GM12892 (cell line): ENCODE results near the gene SNX25.

Source experiments
- DNase-seq: peaks from one replicate; pipeline ENCODE4 v3.0.0; 2011; ENCODE audit not compliant: insufficient read length
- FAIRE-seq: peaks from 2 replicates; lab custom pipeline; 2011; peaks lifted over from hg19 to GRCh38; lab: Jason Lieb, UNC
- POLR2A ChIP-seq: IDR thresholded peaks from 2 replicates; pipeline ENCODE4 v1.6.1; 2011; ENCODE audit warnings: low read depth, low read length, control low read depth
- POLR2AphosphoS5 ChIP-seq: IDR thresholded peaks from 2 replicates; pipeline ENCODE4 v1.6.1; 2011; ENCODE audit warnings: low read depth, low read length, control low read depth
- TAF1 ChIP-seq: IDR thresholded peaks from 2 replicates; pipeline ENCODE4 v1.6.1; 2011; ENCODE audit warnings: low read depth, mild to moderate bottlenecking, control low read depth, low read length, borderline replicate concordance

The SNX25 gene

GRCh38 chr4:185221912-185222311 is 12.5 kb downstream of the SNX25 start:
- FAIRE-seq (no peak), DNase-seq (no peak)
- TF ChIP-seq TAF1 (no peak), POLR2A (no peak), POLR2AphosphoS5 (no peak)

- FAIRE-seq (no peak), DNase-seq (no peak)
- TF ChIP-seq POLR2AphosphoS5, result no peak
- no peak for TF ChIP-seq POLR2A
- TF ChIP-seq TAF1, result no peak
Observed at GRCh38 chr4:185222598-185222997, 13.2 kb downstream of the SNX25 start.

- DNase-seq, result no peak
- FAIRE-seq, result no peak
- no peak for TF ChIP-seq POLR2A
- no peak for TF ChIP-seq POLR2AphosphoS5
- no peak for TF ChIP-seq TAF1
Observed at GRCh38 chr4:185224597-185224996, 15.2 kb downstream of the SNX25 start.

- no peak for DNase-seq
- no peak for FAIRE-seq
- TF ChIP-seq POLR2AphosphoS5, result no peak
- no peak for TF ChIP-seq TAF1
- no peak for TF ChIP-seq POLR2A
Observed at GRCh38 chr4:185225940-185226339, 16.5 kb downstream of the SNX25 start.

- FAIRE-seq (no peak), DNase-seq (no peak)
- TF ChIP-seq POLR2A (no peak), POLR2AphosphoS5 (no peak), TAF1 (no peak)
Observed at GRCh38 chr4:185227131-185227551, 17.7 kb downstream of the SNX25 start.

GRCh38 chr4:185227713-185228278 is 18.4 kb downstream of the SNX25 start:
- DNase-seq (no peak), FAIRE-seq (no peak)
- no peak for TF ChIP-seq TAF1
- TF ChIP-seq POLR2A, result no peak
- TF ChIP-seq POLR2AphosphoS5, result no peak

- FAIRE-seq (no peak), DNase-seq (no peak)
- no peak for TF ChIP-seq POLR2A
- TF ChIP-seq TAF1, result no peak
- no peak for TF ChIP-seq POLR2AphosphoS5
Observed at GRCh38 chr4:185229021-185229818, 19.8 kb downstream of the SNX25 start.

GRCh38 chr4:185232370-185232769 is 23.0 kb downstream of the SNX25 start:
- peak; percentile 40 for FAIRE-seq
- DNase-seq, result no peak
- no peak for TF ChIP-seq TAF1
- TF ChIP-seq POLR2A, result no peak
- no peak for TF ChIP-seq POLR2AphosphoS5

- FAIRE-seq (no peak), DNase-seq (no peak)
- TF ChIP-seq TAF1, result no peak
- no peak for TF ChIP-seq POLR2A
- TF ChIP-seq POLR2AphosphoS5, result no peak
Observed at GRCh38 chr4:185235119-185235842, 25.9 kb downstream of the SNX25 start.

- DNase-seq, result no peak
- FAIRE-seq, result no peak
- no peak for TF ChIP-seq TAF1
- no peak for TF ChIP-seq POLR2A
- no peak for TF ChIP-seq POLR2AphosphoS5
Observed at GRCh38 chr4:185235843-185236503, 26.6 kb downstream of the SNX25 start.

GRCh38 chr4:185237175-185237574 is 27.8 kb downstream of the SNX25 start:
- DNase-seq (no peak), FAIRE-seq (no peak)
- TF ChIP-seq POLR2A, result no peak
- no peak for TF ChIP-seq POLR2AphosphoS5
- no peak for TF ChIP-seq TAF1
